ENCODE data around the gene ABHD17B.

Gene ABHD17B

DNA sequence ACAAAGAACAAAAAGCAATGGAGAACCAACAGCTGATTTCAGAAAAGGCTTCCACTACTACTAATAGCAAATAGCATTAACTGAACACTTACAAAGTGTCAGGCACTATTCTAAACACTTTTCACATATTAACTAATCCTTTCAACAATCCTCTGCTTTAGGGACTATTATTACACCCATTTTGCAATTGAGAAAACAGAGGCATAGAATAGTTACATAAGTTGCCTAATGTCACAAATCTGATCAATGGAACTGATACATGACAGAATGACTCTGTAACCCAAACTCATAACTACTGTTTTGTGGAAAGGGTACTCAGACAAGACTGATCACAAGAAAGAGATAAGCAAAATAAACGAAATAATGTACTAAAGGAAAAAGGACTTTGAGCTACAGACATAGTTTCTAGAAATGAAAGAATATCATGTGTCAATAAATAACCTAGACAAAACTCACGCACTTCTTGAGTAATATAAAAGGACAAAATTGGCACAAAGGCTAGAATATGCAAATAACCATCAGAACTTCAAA is 31.3 kb downstream of the ABHD17B start:
- in situ Hi-C loops (cut with HindIII; ENCODE audit: low sequenced_read_pairs) = no loop called here

DNA sequence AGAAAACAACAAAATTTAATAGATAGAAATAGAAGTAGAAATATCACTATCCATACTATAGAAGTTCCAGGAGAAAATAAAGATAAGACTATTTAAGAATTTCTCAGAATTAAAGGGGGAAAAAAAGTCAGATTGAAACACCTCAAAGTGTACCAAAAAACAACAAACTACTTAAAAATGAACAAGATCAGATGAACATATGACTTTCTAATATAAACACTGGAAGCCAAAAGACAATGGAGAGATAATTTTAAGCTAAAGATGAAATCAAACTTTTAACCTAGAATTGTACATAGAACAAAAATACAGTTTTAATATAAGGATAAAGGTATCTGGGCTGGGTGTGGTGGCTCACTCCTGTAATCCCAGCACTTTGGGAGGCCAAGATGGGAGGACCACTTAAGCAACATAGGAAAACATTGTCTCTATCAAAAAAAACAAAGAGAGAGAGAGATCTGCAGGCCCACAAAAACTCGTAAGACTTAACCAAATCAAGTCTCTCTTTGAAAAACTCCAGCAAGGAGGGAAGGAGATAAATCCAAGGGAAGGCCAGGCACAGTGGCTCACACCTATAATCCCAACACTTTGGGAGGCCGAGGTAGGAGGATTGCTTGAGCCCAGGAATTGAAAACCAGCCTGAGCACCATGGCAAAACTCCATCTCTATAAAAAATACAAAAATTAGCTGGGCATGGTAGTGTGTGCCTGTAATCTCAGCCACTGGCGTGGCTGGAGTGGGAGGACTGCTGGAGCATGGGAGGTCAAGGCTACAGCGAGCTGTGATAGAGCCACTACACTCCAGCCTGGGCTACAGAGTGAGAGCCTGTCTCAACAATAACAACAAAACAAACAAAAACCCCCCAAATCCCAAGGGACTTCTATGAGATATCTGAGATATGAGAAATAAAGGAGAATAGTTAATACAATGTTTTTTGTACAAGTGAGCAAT is 32.4 kb downstream of the ABHD17B start:
- in situ Hi-C loops (cut with HindIII; ENCODE audit: low sequenced_read_pairs) = no loop called here

DNA sequence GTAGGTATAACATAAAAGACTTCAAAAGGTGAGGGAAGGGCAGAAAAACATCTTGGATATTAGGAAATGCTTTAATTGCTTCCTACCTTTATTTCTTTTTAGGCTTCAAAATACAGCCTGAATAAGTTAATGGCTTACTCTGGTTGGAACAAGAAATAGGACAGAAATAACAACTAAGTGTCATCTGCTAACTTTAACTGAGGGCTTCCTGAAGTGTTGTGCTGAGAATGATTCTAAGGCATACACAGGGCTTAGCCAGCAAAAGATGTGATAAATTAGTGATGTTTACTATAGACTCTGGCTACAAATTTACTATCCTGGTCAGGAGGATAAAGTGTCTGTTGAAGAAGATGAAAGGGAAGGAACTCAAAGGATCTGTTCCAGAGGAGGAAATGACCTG is 34.2 kb downstream of the ABHD17B start:
- in situ Hi-C loops (cut with HindIII; ENCODE audit: low sequenced_read_pairs) = no loop called here

DNA sequence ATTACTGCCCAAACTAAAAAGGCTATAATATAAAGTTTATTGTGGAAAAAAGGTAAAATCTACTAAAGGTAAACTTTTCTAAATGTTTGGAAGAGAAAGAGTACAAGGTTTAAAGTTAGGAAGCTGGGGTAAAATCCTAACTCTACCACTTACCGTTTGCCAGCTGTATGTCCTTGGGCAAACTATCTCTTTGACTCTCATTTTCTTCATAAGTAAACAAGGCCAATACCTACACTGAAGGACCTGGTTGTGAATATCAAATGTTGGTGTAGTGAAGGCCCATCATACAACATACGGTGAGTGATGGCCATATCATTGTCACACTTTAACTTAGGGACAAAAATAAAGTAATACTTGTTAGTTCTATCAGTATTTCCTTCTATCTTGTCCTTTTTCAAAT is 34.9 kb downstream of the ABHD17B start:
- in situ Hi-C loops (cut with HindIII; ENCODE audit: low sequenced_read_pairs) = no loop called here

DNA sequence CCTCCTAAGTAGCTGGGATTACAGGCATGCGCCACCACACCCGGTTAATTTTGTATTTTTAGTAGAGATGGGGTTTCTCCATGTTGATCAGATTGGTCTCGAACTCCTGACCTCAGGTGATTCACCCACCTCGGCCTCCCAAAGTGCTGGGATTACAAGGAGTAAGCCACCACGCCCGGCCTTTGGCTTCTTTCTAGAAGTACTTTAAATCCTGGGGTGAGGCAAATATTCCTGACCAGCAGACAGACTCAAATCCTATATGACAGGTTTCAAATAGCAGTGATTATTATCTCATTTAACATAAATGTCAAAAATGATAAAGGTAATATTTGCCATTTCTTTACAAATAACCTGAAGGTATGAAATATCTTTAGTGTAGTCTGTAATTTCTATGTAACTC is 35.6 kb downstream of the ABHD17B start:
- in situ Hi-C loops (cut with HindIII; ENCODE audit: low sequenced_read_pairs) = no loop called here

DNA sequence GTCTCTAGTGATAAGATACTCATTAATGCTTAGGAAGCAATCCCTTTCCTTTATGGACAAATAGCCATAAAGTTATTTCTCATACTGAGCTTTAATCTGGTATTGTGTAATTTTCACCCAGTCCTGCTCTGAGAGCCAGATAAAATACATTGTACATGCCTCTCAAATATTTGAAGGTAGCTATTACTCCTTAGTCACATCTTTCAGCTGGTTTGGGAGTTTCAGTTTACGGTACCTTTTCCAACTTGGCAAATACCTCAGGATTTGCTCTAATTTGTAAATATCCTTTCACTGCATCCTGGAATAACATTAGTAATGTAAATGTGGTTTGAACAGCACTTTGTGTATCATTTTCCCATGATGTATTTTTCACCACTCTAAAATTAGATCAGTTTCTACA is 47.4 kb downstream of the ABHD17B start:
- in situ Hi-C loops (cut with HindIII; ENCODE audit: low sequenced_read_pairs) = no loop called here

DNA sequence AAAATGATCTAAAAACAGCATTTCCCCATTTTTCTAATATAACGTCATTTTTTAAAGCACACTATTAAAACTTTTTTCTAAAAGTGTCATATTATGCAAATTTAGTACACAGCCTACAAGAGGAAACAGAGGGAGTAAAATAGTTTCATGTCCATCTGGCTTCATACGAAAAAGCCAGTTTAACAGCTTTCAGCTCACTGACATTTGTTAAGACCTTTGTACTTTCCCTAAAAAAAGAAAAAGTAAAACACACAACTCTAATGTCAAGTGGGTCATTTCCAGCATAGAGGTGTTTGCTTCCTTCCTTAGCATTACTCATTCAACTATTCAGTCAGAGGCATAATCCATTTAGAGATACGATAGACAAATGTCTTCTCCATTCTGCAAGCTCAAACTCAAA is 49.4 kb downstream of the ABHD17B start:
- in situ Hi-C loops (cut with HindIII; ENCODE audit: low sequenced_read_pairs) = no loop called here

- in situ Hi-C loops (cut with HindIII; ENCODE audit: low sequenced_read_pairs) = no loop called here
Measured at GRCh38 chr9:71859939-71860338, 51.1 kb downstream of the ABHD17B start.

DNA sequence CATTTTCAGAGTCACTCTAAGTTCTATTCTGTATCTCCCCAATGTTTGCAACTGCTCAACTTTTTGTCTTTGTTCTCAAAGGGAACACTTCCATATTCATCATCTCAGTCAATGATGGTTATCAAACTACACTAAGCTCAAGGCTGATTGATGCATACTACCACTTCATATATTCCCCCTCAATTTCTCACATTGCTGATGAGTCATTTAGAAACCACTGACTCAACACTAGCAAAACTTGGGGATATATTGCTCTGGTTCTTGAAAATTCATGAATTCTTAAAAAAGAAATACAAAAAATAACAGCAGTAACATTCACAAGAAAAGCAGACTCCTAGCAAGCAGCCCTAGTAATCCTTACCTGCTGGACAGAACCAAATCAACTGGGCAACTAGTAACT is 52.2 kb downstream of the ABHD17B start:
- in situ Hi-C loops (cut with HindIII; ENCODE audit: low sequenced_read_pairs) = no loop called here

- in situ Hi-C loops (cut with HindIII; ENCODE audit: low sequenced_read_pairs) = no loop called here
Measured at GRCh38 chr9:71858102-71858798, 52.7 kb downstream of the ABHD17B start.

DNA sequence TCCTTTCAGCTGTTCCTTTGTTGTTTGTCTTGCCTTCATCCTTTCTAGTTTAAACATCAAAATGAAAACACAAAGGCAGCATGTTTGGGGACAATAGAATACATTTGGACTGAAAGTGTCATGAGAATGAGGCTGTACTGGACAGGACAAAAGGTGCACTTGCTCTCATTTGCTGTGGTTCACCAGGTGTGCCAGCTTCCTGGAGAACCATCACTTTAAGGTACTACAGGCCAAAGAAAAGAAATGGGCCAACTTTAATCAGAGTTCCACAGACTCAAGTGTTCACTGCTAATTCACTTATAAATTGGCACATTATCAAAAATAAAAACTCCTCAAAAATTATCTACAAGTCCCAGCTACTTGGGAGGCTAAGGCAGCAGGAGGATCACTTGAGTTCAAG is 53.8 kb downstream of the ABHD17B start:
- in situ Hi-C loops (cut with HindIII; ENCODE audit: low sequenced_read_pairs) = no loop called here

GRCh38 chr9:71854811-71855210 is 56.2 kb downstream of the ABHD17B start:
- in situ Hi-C loops (cut with HindIII; ENCODE audit: low sequenced_read_pairs) = no loop called here

DNA sequence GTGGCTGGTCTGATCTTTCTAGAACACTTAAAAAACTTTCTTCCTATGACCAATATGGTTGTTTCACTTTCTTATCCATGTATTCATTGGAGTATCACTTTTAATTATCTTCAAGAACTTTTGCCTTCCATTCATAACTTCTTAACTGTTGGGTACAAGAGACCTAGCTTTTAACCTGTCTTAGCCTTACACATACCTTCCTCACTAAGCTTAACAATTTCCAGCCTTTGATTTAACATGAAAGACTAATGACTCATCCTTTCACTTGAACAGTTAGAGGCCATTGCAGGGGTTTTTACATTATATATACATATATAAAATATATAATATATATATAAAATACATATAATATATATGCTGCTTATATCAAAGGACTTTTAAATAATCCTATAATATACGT is 57.9 kb downstream of the ABHD17B start:
- in situ Hi-C loops (cut with HindIII; ENCODE audit: low sequenced_read_pairs) = no loop called here

GRCh38 chr9:71850996-71851395 is 60.0 kb downstream of the ABHD17B start:
- in situ Hi-C loops (cut with HindIII; ENCODE audit: low sequenced_read_pairs) = no loop called here

GRCh38 chr9:71847892-71848291 is 63.1 kb downstream of the ABHD17B start:
- in situ Hi-C loops (cut with HindIII; ENCODE audit: low sequenced_read_pairs) = no loop called here

GRCh38 chr9:71844808-71845207 is 66.2 kb downstream of the ABHD17B start:
- in situ Hi-C loops (cut with HindIII; ENCODE audit: low sequenced_read_pairs) = no loop called here

- in situ Hi-C loops (cut with HindIII; ENCODE audit: low sequenced_read_pairs) = no loop called here
Measured at GRCh38 chr9:71839668-71840067, 71.3 kb downstream of the ABHD17B start.

- in situ Hi-C loops (cut with HindIII; ENCODE audit: low sequenced_read_pairs) = no loop called here
Measured at GRCh38 chr9:71835596-71835995, 75.4 kb downstream of the ABHD17B start.

DNA sequence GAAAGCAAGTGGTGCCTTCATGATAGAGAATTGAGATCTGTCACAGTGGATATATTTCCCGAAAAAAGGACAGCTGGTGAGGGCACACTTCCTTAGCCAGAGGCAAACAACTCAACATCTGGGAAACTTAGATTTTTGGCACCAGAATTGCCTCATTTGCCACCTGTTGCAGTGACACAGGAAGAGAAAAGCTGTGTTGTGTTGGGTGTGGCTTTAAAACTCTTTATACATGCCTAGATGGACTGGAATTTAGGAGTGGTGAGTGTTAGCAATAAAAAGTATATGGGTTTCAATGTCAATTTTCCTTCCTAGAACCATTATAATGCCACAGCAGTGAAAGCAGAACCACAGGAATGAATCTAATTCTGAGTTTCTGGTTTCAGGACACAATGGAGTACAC is 80.1 kb downstream of the ABHD17B start:
- in situ Hi-C loops (cut with HindIII; ENCODE audit: low sequenced_read_pairs) = no loop called here

- in situ Hi-C loops (cut with HindIII; ENCODE audit: low sequenced_read_pairs) = no loop called here
Measured at GRCh38 chr9:71830153-71830552, 80.8 kb downstream of the ABHD17B start.

DNA sequence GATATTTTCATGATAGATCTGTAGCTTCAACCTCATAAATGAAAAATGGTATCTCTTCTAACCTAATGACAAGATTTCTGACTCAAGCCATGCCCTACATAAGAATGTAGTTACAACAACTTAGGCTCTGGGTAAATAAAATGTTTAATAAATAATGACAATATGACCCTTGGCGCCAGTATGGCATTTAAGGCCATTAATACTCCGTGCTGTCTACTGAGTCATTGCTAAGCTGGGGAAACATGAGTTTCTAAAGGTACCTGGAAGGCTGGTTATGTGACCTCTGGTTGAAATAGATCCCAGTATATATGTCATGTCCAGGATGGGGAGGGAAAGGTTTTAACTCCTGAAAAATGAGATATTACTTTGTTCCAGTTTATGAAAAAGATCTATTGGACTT is 84.7 kb downstream of the ABHD17B start:
- in situ Hi-C loops (cut with HindIII; ENCODE audit: low sequenced_read_pairs) = loop anchor here (10.0 kb wide), 1 partner anchor 199 kb away; no protein-coding TSS in a partner anchor

GRCh38 chr9:71824257-71824656 is 86.7 kb downstream of the ABHD17B start:
- in situ Hi-C loops (cut with HindIII; ENCODE audit: low sequenced_read_pairs) = loop anchor here (10.0 kb wide), 1 partner anchor 201 kb away; no protein-coding TSS in a partner anchor

Measured in DLD1 (cell line).